ENCODE data around the gene ROBO1.

ROBO1 gene

DNA sequence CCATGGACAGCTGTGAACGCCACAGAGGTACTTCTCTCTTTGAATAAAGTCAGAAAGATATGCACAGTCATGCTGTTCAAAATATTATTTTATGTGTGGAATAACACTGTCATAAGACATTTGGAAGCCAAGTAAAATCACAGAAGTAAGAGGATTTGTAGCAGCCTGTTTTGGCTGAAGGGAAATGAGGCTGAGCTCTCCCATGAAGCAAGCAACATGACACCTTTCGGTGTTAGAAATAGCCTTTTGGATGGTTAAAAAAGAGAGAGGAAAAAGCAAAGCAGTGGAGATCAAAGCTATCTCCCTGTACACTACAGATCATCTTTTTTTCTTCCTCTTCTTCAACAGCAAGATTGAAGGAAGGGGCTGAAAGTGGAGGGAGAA is 755.3 kb downstream of the ROBO1 start:
- DNase-seq (ENCODE audit: low read depth): no peak

DNA sequence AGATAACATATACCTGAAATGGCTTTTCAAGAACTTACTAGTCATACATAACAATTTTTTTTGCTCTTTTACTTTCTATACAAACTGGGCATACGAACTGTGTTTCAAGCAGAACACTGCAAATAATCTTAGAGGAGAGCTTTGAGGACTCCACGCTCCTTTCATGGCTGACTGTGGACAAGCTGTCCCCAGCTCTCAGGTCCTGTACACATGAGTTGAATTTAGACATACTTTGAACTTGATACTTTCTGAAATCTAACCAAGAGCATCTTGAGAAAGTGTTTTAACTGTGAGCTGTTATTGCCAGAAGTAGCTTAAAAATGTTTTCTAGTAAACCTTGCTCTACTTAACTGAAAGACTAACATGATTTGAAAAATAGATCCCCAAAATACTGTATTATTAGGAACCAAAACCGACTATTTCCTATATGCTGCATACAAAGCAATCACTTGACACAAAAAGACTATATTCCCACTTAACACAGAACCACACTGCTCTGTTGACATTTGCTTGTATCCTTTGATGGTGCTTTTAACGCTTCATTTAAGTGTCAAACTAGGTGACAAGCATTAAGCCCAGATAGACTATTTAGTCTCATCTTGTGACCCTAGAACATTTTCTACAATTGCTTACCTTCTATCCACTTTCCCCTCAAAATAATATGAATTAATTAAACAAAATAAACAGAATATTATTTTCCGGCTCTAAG is 755.8 kb downstream of the ROBO1 start:
- DNase-seq (ENCODE audit: low read depth): no peak

DNA sequence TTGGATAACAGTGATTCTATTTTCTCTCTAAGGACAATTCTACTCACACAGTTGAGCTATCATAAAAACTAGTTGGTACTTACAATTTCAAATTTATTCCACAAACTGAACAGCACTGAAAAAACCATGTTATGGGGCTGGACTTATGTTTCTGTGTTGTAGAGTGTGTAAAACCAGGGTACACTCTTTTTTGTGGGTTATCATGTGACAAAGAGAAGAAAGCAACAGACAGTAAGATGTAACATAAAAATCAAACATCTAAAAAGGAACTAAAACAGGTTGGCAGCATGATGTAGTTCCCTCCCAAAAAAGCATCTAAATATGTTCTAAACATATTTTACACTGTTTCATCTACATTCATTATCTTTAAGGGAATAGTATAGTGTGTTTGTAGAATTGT is 757.9 kb downstream of the ROBO1 start:
- no peak for DNase-seq (ENCODE audit: low read depth)

DNA sequence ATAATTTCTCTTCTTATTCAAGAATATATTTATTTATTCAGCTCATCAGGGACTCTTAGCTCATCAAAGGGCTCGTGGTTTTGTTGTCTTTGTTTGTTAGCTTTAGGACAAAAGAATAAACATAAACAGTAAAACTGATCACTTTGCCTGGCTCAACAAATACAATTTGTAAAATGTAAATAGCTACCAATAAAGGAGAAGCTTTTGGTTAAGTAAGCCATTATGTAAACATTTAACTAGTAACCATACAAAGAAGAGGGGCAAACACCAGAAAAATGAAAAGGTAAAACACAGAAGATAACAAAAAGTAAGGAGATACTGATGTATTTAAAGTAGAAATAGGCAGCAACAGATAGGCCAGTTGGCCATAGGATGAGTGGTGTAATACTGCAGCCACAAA is 761.7 kb downstream of the ROBO1 start:
- no peak for DNase-seq (ENCODE audit: low read depth)

DNA sequence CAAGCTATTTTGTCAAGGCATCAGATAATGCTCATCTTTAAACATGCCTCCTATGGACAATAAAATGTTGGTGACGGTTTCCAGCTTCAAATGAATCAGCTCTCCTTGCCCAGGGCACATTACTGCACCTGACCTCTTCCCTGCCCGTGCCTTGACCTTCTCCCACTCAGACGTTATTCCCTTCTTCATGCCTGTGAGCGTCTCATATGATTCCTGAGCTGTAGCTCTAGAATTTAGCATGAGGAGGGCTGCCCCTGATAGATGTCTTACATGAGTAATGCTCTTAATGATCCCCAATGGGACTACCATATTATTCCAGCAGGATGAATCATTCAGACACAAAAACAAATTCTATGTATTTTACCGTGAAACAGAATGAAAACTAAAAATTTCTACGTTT is 762.7 kb downstream of the ROBO1 start:
- DNase-seq (ENCODE audit: low read depth): peak; percentile 52

DNA sequence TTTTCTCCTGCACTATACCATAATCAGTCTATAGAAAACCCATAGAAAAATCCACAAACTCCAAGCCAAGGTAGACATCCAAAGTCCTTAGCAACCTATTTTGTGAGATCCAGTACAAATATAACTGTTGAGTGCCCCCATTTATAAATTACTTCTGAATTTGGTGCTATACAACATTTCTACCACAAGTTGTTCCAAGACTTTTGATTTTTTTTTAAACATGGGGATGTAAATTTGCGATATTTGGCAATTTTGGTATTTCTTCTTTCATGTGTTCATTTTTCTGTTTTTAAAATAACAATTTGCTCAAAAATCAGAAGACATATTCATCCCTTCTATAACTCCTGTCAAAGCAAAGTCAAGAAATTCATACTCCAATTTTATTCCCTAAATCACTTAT is 763.8 kb downstream of the ROBO1 start:
- DNase-seq (ENCODE audit: low read depth): no peak

DNA sequence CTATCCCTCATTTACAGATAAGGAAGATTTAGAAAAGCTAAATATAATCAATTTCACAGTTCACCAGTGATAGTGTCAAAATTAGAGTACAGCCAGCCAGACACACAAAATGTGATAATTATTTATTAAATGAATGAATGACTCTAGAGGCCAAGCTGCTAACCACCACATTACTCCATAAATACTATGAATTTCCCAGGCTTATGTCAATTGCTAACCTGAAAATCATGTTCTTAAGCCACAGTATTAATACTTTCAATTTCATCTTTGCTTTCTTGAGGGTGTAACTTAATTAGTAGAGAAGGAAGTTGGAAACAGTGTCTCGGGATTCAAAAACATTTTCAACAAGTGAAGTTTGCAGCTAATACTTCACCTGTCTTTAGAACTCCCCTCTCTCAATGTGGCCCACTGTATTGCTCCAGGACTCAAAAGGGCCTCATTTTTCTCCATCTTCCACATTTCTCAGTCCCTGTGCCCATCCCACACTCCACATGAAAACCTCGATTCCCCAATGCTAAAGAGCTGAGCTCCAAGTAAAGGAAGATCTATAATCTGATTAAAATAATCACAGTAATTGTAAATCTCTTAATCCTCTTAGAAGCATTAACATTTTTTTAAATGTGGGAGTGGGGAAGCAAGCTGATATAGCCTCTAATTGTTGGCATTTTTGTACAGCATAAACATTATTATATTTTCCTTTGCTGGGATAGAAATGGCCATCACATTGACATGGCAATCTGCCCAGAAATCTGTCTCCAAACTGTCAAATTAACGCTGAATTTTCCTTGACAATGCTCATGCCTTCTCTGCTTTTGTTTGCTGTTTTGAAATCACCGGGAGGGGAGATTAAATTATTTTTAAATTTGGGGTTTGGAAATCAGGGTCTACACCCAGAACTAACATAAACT is 765.1 kb downstream of the ROBO1 start:
- DNase-seq (ENCODE audit: low read depth): no peak

DNA sequence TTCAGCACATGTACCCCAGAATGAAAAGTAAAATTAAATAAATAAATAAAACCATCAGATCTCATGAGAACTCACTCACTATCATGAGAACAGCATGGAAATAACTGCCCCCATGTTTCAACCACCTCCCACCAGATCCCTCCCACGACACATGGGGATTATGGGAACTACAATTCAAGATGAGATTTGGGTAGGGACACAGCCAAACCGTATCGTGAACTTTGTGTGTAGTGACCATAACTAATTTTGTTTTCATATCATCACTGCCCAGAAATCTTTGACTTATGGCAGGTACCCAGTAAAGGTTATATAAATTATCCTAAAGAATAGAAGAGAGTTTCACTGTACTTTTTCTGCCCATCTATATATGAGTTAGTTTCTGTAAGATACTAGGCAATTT is 766.5 kb downstream of the ROBO1 start:
- DNase-seq (ENCODE audit: low read depth): no peak

DNA sequence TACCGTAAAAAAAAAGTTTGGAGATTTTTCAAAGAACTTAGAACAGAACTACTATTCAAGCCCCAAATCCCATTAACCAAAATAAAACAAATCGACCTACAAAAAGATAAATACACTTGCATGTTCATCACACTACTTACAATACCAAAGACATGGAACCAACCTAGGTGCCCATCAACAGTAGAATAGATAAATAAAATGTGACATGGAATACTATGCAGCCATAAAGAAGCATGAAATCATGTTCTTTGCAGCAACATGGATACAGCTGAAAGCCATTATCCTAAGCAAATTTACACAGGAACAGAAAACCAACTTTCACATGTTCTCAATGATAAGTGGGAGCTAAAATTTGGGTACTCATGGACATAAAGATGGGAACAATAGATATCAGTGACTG is 768.7 kb downstream of the ROBO1 start:
- DNase-seq (ENCODE audit: low read depth): no peak

DNA sequence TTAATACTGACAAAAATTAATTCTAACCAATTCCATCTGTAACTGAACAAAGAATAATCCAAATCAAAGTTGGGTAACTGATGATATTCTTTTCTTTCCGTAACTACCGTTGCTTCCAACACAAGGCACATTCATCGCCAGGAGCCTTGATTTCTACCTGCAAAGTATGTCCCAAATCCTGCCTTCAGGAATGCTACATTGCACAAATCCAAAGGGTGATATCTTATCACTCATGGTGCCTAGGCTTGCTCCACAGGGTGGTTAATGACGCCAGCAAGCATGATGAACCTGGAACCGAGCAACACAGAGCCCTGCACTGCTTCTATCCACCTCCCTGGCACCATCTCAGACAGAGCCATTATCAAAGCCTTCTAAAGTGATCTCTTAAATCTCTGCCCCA is 772.7 kb downstream of the ROBO1 start:
- no peak for DNase-seq (ENCODE audit: low read depth)

DNA sequence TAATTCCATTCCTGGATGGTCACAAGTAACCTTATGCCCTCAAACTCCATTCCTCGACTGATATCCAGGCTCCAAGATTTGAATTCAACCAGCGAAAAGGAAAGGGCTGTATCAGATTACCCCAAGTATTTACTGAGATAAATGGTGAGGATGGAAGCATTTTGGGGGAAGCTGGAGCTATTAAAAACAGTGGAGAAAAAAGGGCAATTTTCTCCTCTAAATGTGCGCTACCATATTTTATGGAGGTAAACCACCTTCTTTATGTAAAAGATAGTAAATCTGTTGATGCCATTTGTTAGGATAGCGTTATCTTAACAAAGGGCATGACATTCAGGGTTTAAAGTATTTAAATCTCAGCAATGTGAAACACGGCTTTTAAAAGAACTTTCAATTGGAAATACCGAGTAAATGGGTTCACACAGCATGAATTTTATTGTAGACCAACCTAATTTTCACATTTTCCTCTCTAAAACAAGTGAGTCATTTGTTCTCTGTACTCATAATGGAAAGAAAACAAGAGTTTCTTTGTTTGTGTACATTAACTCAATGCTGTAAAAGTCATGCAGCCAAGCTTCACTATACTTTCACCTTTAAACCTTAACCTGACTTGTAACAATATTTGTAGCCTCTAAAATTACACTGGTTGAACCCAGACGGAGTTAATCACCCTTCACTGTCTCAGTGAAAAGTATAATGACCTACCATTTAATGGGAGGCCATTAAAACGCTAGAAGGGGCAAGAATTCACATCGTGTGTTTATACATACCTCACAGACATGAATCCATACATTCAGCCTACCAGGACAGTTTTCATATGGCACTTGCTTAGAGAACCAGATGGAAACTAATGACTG is 773.4 kb downstream of the ROBO1 start:
- no peak for DNase-seq (ENCODE audit: low read depth)

DNA sequence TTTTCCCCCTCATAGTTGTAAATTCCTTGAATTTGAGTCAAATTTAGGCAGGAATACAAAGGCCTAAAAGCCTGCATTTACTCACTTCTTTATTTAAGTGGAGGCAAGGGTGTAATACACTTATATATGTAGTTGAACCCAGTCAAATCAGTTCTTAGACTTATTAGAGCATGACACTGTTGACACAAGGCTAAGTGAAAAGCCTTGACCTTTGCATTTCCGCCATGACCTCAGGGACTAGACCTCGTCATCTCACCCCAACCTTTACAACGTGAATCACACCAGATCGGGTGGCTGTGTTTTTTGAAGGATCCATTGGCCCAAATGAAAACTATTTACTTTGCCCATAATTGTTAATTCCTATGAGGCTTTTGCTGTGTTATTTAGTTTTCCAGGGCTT is 774.4 kb downstream of the ROBO1 start:
- DNase-seq (ENCODE audit: low read depth): no peak

DNA sequence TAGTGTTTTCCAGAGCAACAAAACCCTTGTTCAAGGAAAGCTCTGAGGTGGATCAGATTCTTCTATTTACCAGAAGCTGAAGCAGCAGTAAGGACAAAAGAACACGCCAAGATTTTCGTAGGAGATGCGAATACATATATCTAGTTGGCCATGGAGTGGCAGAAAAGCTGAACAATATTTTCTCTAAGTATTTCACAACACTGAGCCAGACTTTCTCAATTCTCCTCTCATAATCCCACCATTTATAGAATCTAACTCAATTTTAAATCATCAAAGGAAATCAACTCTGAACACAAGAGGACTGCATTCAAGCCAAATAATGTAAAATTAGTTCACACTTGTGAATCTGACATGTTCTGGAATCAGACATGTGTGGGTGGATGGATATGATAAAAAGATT is 775.0 kb downstream of the ROBO1 start:
- DNase-seq (ENCODE audit: low read depth): no peak

DNA sequence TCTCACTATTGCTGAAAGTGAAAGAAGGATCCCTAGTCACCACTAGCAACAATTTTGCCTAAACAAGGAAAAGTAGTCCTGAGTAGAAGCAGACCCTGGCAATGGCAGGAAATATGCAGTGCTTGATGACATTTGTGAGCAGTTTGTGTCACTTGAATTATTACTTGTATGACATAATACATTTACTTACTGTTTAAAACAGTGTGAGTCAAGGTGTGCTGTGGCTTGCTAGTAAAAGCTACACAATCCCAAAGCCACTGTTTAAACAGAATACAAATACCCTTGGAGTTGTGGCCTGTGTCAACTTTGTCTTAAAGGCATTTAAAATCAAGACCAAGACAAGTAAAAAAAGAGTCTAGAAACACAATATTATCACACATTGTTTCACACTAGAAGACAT is 775.4 kb downstream of the ROBO1 start:
- no peak for DNase-seq (ENCODE audit: low read depth)

DNA sequence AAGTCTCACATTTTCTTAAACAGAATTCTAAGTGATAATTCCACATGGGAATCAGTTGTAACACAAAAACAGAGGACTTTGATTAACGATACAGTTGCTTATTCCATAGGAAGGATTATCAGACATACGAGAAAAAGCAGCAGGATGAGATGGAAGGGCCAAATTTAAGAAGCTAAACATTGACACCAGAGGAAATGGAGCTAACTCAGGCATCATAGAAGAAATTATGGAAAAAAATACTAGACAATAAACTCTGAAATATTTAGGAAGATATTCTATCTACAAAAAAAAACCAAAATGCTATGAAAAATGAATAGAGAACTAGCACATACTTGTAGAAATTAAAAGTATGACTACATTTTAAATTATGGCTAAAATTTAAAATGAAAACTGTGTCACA is 776.1 kb downstream of the ROBO1 start:
- no peak for DNase-seq (ENCODE audit: low read depth)

DNA sequence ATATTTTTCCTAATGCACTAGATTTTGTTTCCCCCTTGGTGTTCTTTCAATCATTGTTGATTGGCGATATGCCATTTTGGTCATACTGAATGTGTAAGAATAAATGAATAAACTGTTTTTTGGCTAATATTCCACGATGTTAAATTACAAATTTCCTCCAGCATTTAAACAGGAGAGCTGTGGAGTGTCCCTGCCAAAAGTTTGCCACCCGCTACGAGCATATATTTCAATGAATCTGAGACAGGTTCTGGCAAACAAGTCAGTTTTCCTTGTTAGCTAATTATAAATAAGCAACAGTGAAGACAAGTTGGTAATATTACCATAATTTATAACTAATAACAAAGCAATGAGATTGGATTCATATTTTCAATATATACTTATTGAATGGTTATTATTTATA is 777.6 kb downstream of the ROBO1 start:
- DNase-seq (ENCODE audit: low read depth): no peak

DNA sequence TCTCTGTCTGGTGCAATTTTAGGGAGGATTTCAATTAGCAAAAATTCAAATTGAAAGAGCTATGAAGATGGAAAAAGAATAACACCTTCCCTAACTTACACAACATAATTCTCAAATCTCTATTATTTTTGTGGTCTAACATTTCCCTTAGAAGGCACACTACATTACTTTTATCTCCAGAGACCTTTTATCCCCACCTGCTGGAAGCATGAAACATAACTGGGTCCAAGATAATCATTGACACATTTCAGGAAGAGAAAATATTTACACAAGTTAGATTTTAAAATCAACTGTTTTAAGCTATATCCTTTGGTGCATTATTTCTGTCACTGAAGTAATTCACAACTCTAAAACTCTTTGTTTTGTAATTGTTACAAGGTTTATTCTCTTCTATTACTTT is 779.5 kb downstream of the ROBO1 start:
- peak; percentile 50 for DNase-seq (ENCODE audit: low read depth)

DNA sequence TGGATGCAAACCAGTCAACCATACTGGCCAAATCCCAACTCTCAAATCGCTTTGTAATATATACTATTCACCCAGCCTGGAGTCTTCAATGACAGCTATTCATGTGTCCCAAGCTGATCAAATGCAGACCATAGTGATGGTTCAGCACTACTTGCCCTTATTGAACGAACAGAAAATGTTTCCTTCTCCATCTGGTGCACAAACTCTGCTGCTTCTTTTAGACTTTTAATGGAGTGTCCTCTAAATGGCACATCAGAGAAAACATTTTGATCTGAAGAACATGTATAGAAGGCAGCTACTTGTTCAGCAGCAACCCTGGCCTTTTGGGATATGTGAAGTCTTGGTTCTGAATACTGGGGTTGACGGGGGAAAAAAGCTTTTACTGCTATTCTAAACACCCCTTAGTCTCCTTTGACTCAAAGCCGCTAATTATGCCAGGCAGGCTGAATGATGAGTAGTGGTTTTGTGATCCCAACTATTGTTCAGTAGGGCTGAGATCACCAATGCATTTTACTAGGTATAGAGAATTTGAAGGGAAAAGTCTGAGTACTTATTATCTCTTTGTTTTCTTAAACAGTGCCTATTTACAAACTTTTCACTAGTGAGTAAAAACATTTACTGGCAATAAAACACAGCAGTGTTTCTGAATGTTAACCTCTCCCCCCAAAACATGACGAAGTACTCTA is 781.2 kb downstream of the ROBO1 start:
- no peak for DNase-seq (ENCODE audit: low read depth)

DNA sequence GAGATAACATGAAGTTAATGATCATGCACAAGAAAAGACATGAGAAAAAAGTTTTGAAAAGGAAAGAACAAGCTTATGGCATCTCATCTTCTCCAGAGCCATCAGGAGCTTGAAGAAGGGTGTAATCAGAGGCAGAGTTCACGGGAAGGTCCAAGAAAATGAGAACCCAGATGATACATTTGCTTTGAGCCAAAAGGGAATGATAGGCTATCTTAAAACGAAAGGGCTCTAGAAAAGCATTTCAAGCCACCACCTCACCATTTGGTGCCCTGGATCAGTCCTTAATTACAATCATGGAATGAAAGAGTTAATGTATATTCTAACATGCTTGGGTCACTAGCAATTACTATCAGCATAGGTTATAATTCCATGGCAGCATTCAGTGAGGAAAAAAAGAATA is 781.8 kb downstream of the ROBO1 start:
- DNase-seq (ENCODE audit: low read depth): no peak

DNA sequence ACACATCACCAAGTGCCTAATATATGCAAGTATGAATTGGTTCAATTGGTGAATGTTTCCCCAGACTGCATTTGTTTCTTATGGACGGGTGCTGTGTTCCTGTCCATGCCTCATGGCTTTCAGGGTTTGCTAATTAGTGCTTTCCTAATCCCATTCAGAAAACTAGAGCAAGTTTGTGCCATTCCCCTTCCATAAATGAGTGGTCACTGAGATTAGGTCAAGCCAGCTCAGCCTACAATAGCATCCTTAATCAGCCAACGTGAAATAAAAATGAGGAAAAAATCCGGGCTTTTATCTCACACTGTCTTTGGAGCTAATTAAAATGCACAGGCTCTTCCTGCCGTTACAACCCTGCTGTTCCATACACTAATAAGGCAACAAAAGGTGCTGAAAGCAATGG is 788.8 kb downstream of the ROBO1 start:
- no peak for DNase-seq (ENCODE audit: low read depth)

DNA sequence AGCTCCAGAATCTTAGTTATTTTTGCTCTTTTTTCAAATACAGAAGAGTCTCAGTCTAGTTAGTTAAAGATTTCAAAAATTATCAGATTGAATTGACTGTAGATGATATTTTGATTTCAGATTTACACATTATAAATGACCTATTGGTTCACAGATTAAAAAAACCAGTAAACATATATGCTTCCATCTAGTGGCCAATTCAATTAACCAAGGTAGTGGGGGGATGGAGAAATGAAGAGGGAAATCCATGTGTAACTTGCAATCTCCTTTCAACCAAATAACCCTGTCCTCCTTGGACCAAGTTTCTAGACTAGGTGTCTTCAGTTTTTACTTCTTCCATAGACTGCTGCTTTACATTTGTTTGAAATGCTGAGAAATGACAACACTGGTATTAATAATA is 789.8 kb downstream of the ROBO1 start:
- DNase-seq (ENCODE audit: low read depth): peak; percentile 56

DNA sequence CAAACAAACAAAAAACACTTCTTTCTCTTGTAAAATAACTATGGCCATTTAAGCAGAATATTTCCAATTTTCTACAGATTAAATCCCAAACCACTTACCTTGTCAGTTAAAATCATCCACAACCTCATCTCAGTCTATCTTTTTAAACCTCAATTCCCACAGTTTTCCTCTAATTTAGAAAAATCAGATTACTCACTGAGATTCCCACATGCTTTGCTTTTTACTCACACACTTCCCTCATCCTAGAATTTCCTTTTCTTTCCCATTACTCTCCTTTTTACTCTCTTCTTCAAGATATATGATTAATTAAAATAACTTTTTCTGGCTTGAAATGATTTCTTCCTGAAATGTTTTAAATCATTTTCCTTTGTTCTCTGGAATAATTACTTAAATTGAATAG is 790.7 kb downstream of the ROBO1 start:
- peak; percentile 56 for DNase-seq (ENCODE audit: low read depth)

Data from ELR (cell line).